ENCODE measurements around the gene TP53AIP1.

GRCh38 chr11:128955636-128956035 is 13.0 kb upstream of the TP53AIP1 start:
- TF ChIP-seq, protein P1, sequence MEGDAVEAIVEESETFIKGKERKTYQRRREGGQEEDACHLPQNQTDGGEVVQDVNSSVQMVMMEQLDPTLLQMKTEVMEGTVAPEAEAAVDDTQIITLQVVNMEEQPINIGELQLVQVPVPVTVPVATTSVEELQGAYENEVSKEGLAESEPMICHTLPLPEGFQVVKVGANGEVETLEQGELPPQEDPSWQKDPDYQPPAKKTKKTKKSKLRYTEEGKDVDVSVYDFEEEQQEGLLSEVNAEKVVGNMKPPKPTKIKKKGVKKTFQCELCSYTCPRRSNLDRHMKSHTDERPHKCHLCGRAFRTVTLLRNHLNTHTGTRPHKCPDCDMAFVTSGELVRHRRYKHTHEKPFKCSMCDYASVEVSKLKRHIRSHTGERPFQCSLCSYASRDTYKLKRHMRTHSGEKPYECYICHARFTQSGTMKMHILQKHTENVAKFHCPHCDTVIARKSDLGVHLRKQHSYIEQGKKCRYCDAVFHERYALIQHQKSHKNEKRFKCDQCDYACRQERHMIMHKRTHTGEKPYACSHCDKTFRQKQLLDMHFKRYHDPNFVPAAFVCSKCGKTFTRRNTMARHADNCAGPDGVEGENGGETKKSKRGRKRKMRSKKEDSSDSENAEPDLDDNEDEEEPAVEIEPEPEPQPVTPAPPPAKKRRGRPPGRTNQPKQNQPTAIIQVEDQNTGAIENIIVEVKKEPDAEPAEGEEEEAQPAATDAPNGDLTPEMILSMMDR (IDR thresholded peaks at IDR 0.05) = no peak
- TF ChIP-seq EP300 (IDR thresholded peaks at IDR 0.05) = no peak
- TF ChIP-seq CHD2 (IDR thresholded peaks at IDR 0.05; ENCODE audit: low read length, partially characterized antibody) = no peak

All from A549 (cell line).